Stimulated activated CD8-positive, alpha-beta memory T cell treated with anti-CD3 and anti-CD28 coated beads, Interleukin-7, amount 100 ng/mL, for 48 hours (primary cell): ENCODE results near the gene OAF.
"Not testable (repeated sequence)": the region's sequence is repeated elsewhere in the genome, so short reads cannot be mapped to it uniquely, and the experiment has no call there.

Source experiments
- DNase-seq, 2 donors: peaks; one replicate each; pipeline ENCODE4 v3.0.0-alpha.2; 2020; ENCODE audit warnings: low read depth in 1 of 2; ENCODE audit errors: extremely low read depth in 1 of 2

The OAF gene

GRCh38 chr11:120238968-120239620, 28.3 kb downstream of the OAF start:
- DNase-seq = no peak

GRCh38 chr11:120239713-120240640, 29.1 kb downstream of the OAF start, which contains the start of gene POU2F3:
POU2F3 (plus strand) TSS chr11:120240140; CDS start chr11:120240344, 204 bp downstream.
- no peak for DNase-seq

- no peak for DNase-seq
These were observed 30.0 kb downstream of the OAF start for GRCh38 chr11:120240866-120241265.

- no peak for DNase-seq
These were observed 30.4 kb downstream of the OAF start for GRCh38 chr11:120241277-120241676.

GRCh38 chr11:120243221-120243620, 32.4 kb downstream of the OAF start:
- no peak for DNase-seq

GRCh38 chr11:120244476-120245365, 33.9 kb downstream of the OAF start:
- no peak for DNase-seq

GRCh38 chr11:120245434-120245833, 34.6 kb downstream of the OAF start:
- DNase-seq = no peak

GRCh38 chr11:120248551-120249278, 37.9 kb downstream of the OAF start:
- DNase-seq = no peak

- no peak for DNase-seq
These were observed 38.7 kb downstream of the OAF start for GRCh38 chr11:120249279-120250262.

- DNase-seq = not testable (repeated sequence)
These were observed 42.5 kb downstream of the OAF start for GRCh38 chr11:120253377-120253776.

GRCh38 chr11:120254788-120255518, 44.1 kb downstream of the OAF start:
- no peak for DNase-seq

- DNase-seq = no peak
These were observed 44.7 kb downstream of the OAF start for GRCh38 chr11:120255519-120255866.

GRCh38 chr11:120256178-120256577, 45.3 kb downstream of the OAF start:
- DNase-seq = no peak

- no peak for DNase-seq
These were observed 45.9 kb downstream of the OAF start for GRCh38 chr11:120256779-120257178.

- DNase-seq = no peak
These were observed 46.5 kb downstream of the OAF start for GRCh38 chr11:120257346-120257745.

GRCh38 chr11:120258661-120259060, 47.8 kb downstream of the OAF start:
- DNase-seq = no peak

GRCh38 chr11:120259241-120259640, 48.4 kb downstream of the OAF start:
- no peak for DNase-seq

- DNase-seq = no peak
These were observed 49.2 kb downstream of the OAF start for GRCh38 chr11:120259988-120260565.
